Stomach (tissue), 4 donors: ENCODE results near the gene ADAM19.

Experiments used
- CTCF ChIP-seq, 7 experiments: fragments of 450-650 bp in 4 of 7; fragments of 200-600 bp in 3 of 7; sonication (generic) in 3 of 7; IDR thresholded peaks; one replicate each; pipeline ENCODE4 v1.5.1; 2016 to 2019; ENCODE audit warnings: antibody characterized with exemption in 7 of 7, control low read depth in 2 of 7, mild to moderate bottlenecking in 1 of 7
- EP300 ChIP-seq: sonication (generic); formaldehyde crosslinking; IDR thresholded peaks from one replicate; pipeline ENCODE4 v1.6.1; 2017; ENCODE audit warnings: antibody characterized with exemption

GRCh38 chr5:157568720-157569119, 6.9 kb downstream of the ADAM19 start:
- TF ChIP-seq CTCF (IDR thresholded peaks at IDR 0.05) (no peak), EP300 (no peak)
